Neural crest cell (in vitro differentiated cells): Measurements from ENCODE around the gene USF1. TPM values are rescaled to one million over a fixed set of nuclear protein-coding genes. Genes with fewer than 3 reads are reported as not detected.
A peak's percentile ranks its signal among the peaks of the same experiment; 100 is the strongest.
"Not testable (repeated sequence)": the region's sequence is repeated elsewhere in the genome, so short reads cannot be mapped to it uniquely, and the experiment has no call there.

Experiments used
- DNase-seq: peaks from one replicate; pipeline ENCODE4 v3.0.0; 2021; ENCODE audit warnings: low read depth, mixed read lengths, low spot score
- H3K27ac Mint-ChIP-seq: one replicate; pipeline ENCODE4 v1.8.0; 2021; ENCODE audit warnings: mild to moderate bottlenecking, mixed read lengths; ENCODE audit not compliant: unreplicated experiment
- H3K27me3 Mint-ChIP-seq: 2 replicates; pipeline ENCODE4 v1.8.0; 2021; ENCODE audit warnings: low read depth, mild to moderate bottlenecking, mixed read lengths
- H3K36me3 Mint-ChIP-seq: 2 replicates; pipeline ENCODE4 v1.8.0; 2021; ENCODE audit warnings: low read depth, mild to moderate bottlenecking, mixed read lengths
- H3K4me1 Mint-ChIP-seq: 2 replicates; pipeline ENCODE4 v1.8.0; 2021; ENCODE audit warnings: mixed read lengths
- H3K4me3 Mint-ChIP-seq: one replicate; pipeline ENCODE4 v1.8.0; 2021; ENCODE audit warnings: mild to moderate bottlenecking, mixed read lengths
- H3K9me3 Mint-ChIP-seq: 2 replicates; pipeline ENCODE4 v1.8.0; 2021; ENCODE audit warnings: mixed read lengths
- total RNA-seq: library from RNA; stranded (reverse); gene quantifications from 2 replicates; pipeline ENCODE4 v1.2.1, GENCODE V29; 2021
- TF ChIP-seq, protein P1 (sequence below): fragments of 200-600 bp; sonication (generic); conservative IDR thresholded peaks from 2 replicates; pipeline ENCODE4 v1.5.0; 2021; ENCODE audit warnings: antibody characterized with exemption, mild to moderate bottlenecking

The USF1 gene
- total RNA-seq, 1 donor from 2014 or later: 87.7 TPM

DNA sequence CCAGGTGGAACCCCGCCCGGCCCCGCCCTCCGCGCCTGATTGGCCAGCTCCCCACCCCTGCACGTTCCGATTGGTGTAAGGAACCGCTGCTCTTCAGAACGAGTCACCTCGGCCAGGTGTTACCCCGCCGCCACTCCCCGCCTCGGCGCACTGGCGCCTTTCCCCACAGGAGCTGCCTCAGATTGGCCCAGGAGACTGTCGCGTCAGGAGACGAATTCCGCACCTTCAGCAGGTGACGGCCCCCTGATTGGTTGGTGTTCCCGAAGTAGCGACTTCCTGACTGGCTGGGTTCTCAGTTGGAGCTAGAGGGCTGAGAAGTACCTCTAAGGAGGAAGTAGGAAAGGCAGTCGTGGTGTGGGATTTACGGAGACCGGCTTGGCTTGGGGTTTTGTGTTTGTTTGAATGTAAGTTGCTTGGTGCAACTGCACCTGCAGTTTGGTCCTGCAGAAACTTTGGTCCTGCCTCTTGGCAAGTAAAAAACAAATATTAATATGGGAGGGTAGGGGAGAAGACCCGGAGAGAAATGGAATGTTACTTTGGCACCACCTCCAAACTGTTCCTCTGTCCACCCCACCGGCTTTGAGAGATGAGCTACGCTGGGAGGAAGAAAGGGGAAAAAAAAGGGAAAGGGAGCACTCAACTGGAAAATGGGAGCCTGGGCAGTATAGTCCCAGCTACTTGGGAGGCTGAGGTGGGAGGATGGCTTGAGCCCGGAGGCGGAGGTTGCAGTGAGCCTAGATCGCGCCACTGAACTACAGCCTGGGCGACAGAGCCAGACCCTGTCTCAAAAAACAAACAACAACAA lies 24.4 kb downstream of the USF1 start:
- peaks cover 60% of the 10 kb centered on the region for H3K27me3 Mint-ChIP-seq
- peak; percentile 17 for DNase-seq
- TF ChIP-seq, protein P1, sequence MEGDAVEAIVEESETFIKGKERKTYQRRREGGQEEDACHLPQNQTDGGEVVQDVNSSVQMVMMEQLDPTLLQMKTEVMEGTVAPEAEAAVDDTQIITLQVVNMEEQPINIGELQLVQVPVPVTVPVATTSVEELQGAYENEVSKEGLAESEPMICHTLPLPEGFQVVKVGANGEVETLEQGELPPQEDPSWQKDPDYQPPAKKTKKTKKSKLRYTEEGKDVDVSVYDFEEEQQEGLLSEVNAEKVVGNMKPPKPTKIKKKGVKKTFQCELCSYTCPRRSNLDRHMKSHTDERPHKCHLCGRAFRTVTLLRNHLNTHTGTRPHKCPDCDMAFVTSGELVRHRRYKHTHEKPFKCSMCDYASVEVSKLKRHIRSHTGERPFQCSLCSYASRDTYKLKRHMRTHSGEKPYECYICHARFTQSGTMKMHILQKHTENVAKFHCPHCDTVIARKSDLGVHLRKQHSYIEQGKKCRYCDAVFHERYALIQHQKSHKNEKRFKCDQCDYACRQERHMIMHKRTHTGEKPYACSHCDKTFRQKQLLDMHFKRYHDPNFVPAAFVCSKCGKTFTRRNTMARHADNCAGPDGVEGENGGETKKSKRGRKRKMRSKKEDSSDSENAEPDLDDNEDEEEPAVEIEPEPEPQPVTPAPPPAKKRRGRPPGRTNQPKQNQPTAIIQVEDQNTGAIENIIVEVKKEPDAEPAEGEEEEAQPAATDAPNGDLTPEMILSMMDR: no peak
- H3K36me3 Mint-ChIP-seq: no peaks in the 10 kb centered on the region
- peak overlapping the region; percentile 92 for H3K4me3 Mint-ChIP-seq
- peaks cover 21% of the 10 kb centered on the region for H3K4me1 Mint-ChIP-seq
- no peak overlapping the region for H3K27ac Mint-ChIP-seq
- no peaks in the 10 kb centered on the region for H3K9me3 Mint-ChIP-seq

DNA sequence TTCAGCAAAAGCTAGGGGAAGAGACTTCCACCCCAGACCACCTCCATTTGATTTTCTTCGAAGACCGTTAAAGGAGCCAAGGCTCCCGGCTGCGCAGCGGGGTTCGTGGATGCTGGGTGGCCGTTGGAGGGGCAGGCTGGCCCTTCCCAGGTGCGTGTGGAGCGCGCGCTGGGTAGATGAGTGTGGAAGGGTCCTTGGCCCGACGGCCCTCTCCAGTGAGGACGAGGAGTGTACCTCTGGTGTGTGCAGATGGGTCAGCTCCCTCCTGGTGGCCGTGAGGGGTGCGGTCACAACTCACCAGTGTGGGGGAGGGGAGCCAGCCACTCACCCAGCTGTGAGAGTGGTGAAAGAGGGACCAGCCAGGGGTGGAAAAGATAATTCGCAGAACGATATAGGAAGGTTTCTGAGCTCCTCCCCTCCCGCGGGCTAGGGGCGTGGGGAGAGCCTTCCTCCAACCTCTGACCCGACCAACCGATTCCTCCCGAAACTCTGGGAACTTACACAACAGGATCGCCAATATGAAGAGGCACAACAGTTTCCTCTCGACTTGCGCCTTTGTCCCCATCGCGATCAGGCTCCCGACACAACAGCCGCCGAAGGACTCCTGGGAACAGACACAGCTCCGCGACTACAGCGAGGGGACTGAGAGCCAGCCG lies 25.1 kb downstream of the USF1 start, which contains the start of gene F11R:
Gene F11R (minus strand): TSS at position 644 of the 656 bp plus-strand sequence. CDS start 79 bp downstream, at position 565.
- Mint-ChIP-seq H3K9me3 (no peaks in the 10 kb centered on the region), H3K4me1 (peaks cover 21% of the 10 kb centered on the region)

DNA sequence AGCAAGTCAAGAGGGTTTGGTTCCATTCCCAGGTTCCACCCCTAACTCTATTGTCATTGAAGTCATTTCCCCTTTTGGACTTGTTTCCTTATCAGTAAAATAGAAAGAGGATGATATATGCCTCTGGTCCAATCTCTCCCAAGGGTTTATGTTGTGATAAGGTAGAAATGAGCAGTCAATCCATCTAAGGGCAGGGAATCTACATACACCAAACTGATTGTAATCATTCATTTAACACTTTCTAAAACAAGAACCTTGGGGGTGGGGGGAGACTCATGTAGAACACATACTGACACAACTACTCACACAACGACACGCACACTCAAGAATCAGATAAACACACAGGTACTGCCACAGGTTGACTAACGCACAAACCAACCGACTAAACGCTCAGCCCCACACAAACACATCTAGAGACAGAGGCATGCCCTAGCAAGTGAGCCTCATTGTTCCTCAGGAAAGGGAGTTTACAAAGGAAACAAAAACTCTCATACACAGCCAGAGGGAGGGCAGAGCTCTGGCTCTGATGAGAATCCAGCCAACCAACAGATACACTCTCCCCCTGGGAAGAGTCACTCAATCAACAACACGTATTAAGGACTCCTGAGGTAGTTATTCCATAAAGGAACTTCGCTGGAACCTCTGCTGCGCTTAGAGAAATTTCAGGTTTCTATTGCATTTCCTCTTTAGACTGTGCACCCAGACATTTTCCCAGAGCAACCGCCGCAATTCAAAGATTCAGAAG lies 25.9 kb downstream of the USF1 start:
- peak overlapping the region; percentile 92 for H3K4me3 Mint-ChIP-seq
- H3K27ac Mint-ChIP-seq: peak overlapping the region; percentile 15
- no peak for DNase-seq
- TF ChIP-seq, protein P1: no peak
- peaks cover 60% of the 10 kb centered on the region for H3K27me3 Mint-ChIP-seq
- no peaks in the 10 kb centered on the region for H3K9me3 Mint-ChIP-seq
- H3K36me3 Mint-ChIP-seq: no peaks in the 10 kb centered on the region
- peaks cover 21% of the 10 kb centered on the region for H3K4me1 Mint-ChIP-seq

More for the DNA sequence above, 25.1 kb downstream of the USF1 start, which contains the start of gene F11R:
- Mint-ChIP-seq H3K27me3 (peaks cover 60% of the 10 kb centered on the region), H3K27ac (peak within 1 kb of the TSS; percentile 15), H3K4me3 (peak within 1 kb of the TSS; percentile 92), H3K36me3 (no peaks in the 10 kb centered on the region)
- TF ChIP-seq, protein P1: peak; percentile 48
- peak; percentile 19 for DNase-seq

DNA sequence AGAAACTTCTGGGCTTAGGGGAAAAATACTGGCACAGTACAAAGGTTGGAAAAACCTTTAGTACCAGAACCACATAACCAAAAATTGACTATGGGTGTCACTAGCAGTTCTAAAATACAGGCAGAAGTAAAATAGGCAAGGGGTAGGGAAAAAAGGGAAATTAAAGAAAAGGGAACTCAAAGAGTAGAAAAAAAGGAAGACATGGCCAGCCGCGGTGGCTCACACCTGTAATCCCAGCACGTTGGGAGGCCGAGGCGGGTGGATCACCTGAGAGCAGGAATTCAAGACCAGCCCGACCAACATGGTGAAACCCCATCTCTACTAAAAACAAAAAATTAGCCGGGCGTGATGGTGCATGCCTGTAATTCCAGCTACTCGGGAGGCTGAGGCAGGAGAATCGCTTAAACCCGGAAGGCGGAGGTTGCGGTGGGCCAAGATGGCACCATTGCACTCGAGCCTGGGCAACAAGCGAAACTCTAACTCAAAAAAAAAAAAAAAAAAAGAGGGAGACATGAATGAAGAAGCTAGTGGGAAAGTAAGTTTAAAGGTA lies 26.6 kb downstream of the USF1 start:
- Mint-ChIP-seq H3K4me1 (peaks cover 22% of the 10 kb centered on the region), H3K27me3 (peaks cover 60% of the 10 kb centered on the region)
- DNase-seq, H3K27ac Mint-ChIP-seq, H3K9me3 Mint-ChIP-seq, H3K4me3 Mint-ChIP-seq, H3K36me3 Mint-ChIP-seq: not testable (repeated sequence)

DNA sequence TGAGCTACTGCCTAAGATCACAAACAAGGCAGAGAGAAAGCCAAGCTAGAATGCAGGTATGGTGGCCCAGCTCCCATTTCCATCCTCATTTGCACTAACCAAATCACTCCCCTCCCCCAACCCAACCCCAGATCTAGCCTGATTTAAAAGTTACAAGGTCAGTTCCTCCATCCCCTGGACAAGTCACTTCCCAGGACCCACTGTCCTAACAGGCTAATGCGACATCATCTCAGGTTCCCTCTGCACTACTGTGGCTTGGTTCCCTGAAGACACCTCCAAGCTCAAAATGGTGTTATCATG lies 27.2 kb downstream of the USF1 start:
- DNase-seq: no peak
- TF ChIP-seq, protein P1: no peak
- Mint-ChIP-seq H3K4me3 (no peak overlapping the region), H3K4me1 (peaks cover 28% of the 10 kb centered on the region), H3K36me3 (no peaks in the 10 kb centered on the region), H3K27ac (no peak overlapping the region), H3K27me3 (peaks cover 58% of the 10 kb centered on the region), H3K9me3 (no peaks in the 10 kb centered on the region)
